ENCODE data around the gene ZBTB12.
A peak's percentile ranks its signal among the peaks of the same experiment; 100 is the strongest.
"Not testable (repeated sequence)": the region's sequence is repeated elsewhere in the genome, so short reads cannot be mapped to it uniquely, and the experiment has no call there.

ZBTB12 gene

DNA sequence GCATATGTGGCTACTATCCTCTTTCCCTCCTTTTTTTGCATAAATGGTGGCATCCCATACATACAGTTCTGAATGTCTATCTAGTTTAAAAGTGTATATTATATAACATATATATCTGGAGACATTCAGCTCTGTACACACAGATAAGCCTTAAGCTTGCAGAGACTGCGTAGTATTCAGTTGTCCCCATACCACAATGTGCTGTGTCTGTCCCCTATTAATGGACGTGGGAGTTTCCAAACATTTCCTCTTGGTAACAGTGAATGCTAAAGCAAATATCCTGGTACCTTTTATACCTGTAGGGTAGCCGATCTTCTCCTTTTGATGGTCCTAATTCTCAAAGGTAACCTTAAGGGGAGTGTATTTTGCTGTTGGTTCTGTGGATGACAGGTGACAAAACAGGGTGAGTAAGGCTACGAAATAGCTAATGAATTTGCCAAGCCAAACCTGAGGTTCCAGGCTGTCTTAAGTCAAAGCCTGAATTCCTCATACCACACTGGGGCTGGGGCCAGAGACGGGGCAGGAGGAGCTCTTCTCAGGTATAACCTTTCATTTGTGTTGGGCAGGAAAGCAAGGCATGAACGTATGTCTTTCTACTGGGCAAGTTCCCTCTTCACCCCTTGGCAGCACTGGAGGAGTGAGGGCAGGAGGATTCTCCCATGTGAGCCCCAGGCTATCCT, 17.9 kb upstream of the ZBTB12 start:
- no peak for DNase-seq

DNA sequence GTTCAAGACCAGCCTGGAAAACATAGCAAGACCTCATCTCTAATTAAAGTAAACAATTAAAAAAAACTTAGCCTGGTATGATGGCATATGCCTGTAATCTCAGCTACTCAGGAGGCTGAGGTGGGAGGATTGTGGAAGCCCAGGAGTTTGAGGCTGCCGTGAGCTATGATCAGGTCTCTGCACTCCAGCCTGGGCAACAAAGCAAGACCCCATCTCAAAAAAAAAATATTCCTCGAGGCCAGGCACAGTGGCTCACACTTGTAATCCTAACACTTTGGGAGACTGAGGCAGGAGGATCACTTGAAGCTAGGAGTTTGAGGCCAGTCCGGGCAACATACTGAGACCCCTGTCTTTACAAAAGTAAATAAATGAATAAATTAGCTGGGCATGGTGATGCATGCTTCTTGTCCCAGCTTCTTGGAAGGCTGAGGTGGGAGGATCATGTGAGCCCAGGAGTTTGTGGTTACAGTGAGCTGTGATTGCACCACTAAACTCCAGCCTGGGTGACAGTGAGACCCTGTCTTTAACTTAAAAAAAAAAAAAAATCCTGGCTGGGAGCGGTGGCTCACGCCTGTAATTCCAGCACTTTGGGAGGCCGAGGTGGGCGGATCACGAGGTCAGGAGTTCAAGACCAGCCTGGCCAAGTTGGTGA, 16.3 kb upstream of the ZBTB12 start:
- no peak for DNase-seq

DNA sequence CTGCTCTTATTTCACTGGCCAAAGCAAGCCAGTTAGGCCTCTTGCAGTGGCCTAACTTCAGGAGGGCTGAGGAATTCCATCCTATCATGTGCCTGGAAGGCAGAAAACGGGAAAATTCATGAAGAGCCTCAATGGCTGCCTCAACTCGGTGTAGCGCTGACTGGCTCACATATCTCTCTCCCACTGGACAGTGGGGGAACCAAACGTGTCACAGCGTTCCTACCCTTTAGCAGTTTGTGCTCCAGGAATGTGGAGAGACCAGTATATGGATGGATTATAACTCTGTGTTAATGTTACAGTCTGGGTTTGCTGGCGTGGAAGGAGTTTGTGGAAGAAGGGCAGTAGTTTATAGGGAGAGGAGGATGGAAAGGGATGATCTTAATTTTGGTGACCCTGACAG, 13.9 kb upstream of the ZBTB12 start:
- no peak for DNase-seq

DNA sequence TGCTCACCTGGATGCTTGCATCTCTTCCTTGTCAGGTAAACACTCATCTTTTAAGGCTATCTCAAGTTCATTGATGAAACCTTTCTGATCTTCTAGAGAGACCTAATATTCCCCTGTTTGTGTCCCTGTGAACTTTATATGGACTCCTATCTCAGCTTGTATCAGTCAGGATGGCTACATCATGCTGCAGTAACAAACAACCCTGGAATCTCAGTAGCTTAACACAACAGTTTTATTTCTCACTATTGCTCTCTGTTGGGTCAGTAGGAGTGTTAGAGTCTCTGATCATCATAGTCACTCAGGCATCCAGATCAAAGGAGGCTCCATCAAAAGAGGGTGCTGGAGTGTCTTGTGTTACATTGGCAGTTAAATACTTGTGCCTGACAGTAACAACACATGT, 13.5 kb upstream of the ZBTB12 start:
- no peak for DNase-seq

DNA sequence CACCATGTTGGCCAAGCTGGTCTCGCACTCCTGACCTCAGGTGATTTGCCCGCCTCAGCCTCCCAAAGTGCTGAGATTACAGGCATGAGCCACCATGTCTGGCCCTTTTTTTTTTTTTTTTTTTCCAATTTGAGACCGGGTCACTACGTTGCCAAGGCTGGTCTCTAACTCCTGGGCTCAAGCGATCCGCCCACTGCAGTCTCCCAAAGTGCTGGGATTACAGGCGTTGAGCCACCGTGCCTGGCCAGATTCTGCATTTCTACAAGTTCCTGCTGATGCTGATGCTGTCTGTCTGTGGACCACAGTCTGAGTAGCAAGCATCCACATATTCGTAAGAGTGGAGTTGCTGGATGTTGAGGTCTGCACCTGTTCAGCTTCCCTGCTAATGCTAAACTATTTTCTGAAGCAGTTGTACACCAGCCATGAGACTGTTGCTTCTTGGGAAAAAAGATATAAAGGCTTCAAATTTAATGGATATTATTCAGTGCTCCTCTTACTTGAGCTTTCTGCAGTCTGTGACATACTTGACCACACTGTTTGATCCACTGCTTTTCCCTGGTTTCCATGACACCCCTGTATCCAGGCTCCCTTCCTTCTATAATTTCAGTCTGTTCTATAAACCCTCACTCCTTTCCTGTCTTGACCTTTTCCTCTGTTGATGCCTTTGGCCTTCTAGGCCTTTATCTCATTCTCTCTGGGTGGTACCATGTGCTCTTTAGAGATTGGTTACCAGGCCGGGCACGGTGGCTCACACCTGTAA, 10.1 kb upstream of the ZBTB12 start:
- no peak for DNase-seq

DNA sequence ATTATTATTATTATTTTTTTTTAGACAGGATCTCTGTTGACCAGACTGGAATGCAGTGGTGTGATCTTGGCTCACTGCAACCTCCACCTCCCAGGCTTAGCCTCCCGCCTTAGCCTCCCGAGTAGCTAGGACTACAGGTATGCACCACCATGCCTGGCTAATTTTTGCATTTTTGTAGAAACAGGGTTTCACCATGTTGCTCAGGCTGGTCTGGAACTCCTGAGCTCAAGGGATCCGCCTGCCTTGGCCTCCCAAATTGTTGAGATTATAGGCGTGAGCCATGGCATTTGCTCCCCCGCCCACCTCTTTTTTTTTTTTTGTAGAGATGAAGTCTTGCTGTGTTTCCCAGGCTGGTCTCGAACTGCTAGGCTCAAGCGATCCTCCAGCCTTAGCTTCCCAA, 7.4 kb upstream of the ZBTB12 start:
- not testable (repeated sequence) for DNase-seq

DNA sequence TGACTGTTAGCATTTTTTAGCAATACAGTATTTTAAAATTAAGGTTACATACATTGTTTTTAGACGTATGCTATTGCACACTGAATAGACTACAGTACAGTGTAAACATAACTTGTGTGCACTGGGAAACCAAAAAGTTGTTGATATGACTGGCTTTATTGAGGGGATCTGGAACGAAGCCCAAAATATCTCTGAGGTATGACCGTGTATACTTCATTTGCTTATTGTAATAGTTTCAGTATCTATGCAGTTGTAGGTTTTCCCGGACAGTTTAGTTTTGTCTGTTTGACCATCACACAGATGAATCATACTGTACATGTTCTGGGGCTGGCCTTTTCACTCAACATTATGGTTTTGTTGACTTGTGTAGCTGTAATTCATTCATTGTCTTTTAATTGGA, 6.9 kb upstream of the ZBTB12 start:
- no peak for DNase-seq

DNA sequence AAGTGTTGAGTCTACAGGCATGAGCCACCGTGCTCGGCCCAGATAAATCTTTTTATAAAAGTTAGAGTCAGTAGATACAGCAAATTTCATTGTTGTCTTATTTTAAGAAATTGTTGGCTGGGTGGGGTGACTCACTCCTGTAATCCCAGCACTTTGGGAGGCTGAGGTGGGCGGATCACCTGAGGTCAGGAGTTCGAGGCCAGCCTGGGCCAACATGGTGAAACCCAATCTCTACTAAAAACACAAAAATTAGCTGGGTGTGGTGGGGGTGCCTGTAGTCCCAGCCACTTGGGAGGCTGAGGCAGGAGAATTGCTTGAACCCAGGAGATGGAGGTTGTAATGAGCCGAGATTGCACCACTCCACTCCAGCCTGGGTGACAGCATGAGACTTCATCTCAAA, 6.4 kb upstream of the ZBTB12 start:
- not testable (repeated sequence) for DNase-seq

DNA sequence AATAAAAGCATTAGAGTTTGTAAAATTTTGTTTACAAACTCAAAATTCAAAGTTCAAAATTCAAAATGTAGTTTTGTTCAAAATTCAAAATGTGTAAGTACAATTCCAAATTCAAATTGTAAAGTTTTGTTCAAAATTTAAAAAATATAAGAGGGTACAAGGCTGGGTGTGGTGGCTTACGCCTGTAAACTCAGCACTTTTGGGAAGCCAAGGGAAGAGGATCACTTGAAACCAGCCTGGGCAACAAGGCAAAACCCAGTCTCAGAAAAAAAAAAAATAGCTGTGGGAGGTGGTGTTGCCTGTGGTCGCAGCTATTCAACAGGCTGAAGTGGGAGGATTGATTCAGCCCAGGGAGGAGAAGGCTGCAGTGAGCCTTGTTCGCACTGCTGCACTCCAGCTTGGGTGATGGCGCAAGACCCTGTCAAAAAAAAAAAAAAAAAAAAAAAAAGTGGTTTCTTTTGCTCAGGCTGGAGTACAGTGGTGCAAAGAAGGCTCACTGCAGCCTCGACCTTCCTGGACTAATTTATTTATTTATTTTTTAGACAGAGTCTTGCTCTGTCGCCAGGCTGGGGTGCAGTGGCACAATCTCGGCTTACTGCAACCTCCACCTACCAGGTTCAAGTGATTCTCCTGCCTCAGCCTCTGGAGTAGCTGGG, 5.4 kb upstream of the ZBTB12 start:
- no peak for DNase-seq

DNA sequence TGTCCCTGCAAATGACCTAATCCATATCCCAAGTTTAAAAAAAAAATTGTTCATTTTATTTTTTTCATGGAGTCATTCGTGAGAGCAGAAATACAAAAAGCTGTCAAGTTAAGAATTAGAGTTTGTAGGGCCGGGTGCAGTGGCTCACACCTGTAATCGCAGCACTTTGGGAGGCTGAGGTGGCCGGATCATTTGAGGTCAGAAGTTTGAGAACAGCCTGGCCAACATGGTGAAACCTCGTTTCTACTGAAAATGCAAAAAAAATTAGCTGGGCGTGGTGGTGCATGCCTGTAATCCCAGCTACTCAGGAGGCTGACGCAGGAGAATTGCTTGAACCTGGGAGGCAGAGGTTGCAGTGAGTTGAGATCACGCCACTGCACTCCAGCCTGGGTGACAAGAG, 4.8 kb upstream of the ZBTB12 start:
- not testable (repeated sequence) for DNase-seq

DNA sequence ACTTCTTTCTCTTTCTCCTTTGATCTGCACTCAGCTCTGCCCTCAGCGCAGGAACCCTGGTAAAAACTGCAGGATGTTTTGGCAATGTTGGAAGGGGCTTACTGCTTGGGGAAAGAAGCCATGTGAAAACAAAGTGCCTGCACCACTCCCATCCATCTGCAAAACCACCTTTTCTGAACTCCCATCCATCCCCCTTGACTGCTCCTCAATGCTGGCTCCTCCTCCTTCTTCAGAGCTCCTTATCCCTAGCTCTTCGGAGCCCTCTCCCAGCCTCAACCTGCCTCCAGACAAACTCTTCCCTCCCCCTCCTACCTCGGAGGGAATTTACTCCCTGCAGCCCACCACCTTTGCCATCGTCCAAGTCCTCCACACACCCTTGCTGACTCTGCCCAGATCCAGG, 4.2 kb upstream of the ZBTB12 start:
- no peak for DNase-seq

DNA sequence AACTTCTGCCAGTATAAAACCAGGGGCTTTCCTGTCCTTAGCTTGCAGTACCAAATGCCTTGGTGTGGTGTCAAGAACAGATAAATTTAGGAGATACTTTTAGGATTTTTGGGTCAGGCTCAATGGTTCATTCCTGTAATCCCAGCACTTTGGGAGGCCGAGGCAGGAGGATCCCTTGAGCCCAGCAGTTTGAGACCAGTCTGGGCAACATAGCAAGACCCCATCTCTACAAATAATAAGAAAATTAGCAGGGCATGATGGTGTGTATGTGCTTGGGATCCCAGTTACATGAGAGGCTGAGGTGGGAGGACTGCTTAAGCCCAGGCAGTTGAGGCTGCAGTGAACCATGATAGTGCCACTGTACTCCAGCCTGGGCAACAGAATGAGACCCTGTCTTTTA, 3.2 kb upstream of the ZBTB12 start:
- DNase-seq: no peak

DNA sequence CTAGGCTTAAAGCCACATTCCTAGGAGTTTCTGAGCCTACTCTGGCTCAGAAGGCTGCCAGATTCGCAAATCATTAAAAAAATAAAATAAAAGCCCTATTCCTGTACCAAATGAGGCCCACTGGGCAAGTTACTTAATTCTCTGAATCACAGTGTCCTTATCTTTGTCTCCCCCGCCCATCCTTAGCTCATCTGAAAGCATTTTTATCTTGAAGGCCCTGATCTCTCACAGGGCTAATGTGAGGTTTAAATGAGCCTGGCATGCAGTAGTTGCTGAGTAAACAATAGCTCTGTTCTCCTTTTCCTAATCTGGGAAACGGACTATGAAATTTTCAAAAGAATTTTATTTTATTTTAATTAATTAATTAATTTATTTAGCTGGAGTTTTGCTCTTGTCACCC, 2.1 kb upstream of the ZBTB12 start:
- no peak for DNase-seq

DNA sequence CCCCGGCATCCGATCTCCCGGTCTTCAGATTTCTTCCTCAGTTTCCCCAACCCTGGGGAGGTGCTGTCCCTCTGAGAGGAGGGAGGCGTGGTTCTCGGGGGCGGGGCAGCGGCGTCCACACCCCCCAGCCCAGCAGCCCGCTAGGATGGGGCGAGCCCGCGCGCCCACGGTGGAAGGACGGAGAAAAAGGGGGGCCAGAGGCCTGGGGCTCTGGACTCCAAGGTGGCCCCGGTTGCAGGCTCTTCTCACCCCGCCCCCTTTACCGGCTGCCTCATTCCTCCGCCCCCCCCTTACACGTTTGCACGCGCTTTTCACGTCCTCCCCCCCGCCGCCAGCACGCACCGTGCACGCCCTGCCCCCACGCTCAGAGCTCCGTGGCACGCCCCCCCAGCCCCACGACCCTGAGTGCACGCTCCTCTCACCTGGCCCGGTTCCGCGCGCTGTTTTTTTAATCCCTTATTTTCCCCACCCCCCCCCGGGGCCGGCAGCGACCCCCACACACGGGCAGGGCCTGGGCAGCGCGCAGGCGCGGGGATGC, 402 bp downstream of the ZBTB12 start:
- DNase-seq: peak; percentile 65 to 72

DNA sequence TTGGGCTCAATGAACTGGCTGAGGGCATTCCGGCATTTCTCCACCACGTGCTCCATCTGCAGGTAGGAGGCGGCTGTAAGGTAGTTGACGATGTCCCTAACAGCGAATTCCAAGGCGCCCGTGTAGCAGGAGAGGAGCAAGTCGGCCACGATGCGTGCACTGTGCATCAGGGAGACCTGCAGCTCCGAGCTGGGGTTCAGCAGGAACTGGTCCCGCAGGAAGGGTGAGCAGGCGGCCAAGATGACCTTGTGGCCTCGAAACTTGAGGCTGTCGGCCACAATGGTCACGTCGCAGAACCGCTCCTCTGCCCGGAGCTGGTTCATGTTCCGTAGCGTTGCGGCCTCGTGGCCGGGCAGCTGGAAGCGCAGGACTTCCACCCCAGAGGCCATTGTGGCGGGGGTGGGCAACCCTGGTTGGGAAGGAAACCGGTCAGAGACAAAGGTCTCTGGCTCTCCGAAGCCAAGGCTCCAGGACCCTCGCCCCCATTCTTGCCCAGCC, 920 bp downstream of the ZBTB12 start:
- DNase-seq: no peak

DNA sequence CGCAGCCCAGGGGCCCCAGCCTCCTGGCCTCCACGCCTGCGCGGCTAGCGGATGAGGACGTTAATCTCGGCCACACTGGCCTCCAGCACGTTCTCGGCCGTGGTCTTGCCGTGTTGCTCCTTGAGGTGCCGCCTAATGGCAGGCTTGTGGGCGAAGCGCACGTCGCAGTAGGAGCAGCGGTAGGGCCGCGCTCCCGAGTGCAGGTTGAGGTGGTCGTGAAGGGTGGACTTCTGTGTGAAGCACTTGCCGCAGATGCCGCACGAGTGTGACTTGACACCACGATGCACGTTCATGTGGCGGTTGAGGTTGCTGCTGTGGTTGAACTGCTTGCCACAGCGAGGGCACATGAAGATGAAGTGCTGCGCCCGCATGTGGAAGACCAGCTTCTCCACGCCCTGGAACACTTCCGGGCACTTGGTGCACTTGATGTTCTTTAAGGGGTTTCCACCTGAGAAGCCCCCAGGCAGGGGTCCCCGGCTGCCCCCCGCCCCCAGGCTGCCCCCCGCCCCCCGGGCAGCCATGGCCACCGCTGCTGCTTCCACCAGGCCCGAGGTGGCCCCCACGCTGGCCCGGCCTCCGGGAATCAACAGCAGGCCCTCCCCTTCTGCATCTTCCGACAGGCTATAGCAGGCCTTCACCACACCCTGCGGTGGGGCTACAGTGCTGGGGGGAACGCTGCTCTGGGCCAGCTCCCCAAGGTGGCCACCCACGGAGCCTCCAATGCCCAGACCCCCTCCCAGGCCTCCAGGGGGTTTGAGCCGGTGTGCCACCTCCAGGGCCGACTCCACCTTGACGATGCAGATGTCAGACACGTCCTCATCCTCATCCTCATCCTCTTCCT, 1.8 kb downstream of the ZBTB12 start:
- no peak for DNase-seq

DNA sequence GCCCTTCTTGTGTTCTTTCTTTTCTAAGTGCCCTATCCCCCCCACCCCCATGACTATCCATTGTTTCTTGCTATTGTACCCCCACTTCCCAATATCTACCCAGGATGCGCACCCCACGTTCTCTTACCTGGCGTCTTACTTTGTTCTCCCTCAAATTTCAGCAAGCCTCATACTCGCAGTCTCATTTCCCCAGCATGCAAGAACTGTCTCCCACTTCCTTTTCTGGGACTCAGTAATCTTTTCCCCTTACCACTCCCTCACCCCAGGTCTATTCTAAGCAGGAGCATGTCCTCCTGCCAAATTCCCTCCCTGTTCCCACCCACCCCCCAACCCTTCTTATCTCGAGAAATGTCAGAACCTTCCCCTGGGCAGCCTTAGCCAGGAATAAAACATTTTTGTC, 2.7 kb downstream of the ZBTB12 start:
- no peak for DNase-seq

DNA sequence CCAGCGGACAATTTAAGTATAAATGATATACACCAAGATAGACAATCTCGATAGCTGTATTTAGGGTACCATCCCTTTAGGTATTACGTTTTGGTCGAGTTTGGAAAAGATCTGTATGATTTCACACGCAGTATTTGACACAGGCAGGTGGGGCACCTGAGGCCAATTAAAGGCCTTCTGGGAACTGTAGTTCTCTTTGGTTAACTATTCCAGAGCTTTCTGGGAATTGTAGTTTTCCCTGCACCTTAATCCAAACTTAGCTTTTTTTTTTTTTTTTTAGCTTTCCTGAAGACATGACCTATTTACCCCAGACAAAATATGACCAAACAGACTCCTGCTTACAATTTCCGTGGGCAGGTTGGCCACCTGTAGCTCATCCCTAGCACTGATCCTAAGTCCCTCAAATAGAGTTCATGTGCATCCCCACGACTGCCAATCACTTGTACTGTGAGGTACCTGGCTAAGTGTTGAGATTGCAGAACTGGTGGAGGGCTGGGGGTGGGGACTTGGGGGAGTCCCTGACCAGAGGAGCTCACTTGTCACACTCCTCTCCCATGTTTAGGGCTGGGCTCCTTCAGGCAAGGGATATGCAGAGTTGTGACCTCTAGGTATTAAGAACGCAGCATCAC, 3.4 kb downstream of the ZBTB12 start:
- DNase-seq: peak in 1 of 2 experiments; percentile 32

DNA sequence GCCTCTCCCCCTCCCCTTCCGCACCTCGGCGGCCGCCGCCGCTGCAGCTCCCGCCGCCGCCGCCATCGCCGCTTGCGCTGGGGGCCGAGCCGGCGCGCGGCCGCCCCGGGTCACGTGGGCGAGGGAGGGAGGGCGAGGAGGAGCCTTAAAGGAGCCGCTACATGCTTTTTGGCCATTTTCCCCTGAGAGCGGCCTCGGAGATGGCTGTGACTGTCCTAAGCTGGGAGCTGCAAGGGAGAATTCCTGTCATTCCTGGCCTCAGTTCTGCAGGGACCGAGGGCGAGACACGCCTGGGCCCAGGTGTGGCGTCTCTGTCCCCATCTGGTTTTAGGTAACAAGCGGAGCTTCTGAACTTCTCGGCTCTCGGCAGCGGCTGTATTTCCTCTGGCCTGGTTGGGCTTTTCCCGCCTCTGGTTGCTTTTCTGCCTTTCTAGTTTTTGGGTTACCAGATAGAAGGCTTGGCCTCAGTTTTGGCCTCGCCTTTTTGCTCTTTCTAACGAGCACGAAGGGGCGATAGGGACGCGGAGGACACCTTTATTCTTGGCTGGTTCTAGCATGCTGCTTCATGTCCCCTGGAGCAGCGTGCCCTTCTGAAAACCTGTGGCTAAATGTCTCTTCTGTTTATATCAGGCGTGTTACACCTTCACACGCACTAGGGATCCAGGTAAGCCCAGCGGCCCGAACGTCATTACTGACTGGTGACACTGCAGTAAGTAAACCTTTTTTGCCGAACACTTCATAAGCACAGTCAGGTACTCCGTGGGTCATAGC, 4.1 kb downstream of the ZBTB12 start, which contains the start of gene EHMT2:
Gene EHMT2, minus strand, starts transcription at position 87 of the 771 bp plus-strand sequence. Its CDS starts 21 bp downstream, at position 66.
- peak; percentile 83 to 86 for DNase-seq

DNA sequence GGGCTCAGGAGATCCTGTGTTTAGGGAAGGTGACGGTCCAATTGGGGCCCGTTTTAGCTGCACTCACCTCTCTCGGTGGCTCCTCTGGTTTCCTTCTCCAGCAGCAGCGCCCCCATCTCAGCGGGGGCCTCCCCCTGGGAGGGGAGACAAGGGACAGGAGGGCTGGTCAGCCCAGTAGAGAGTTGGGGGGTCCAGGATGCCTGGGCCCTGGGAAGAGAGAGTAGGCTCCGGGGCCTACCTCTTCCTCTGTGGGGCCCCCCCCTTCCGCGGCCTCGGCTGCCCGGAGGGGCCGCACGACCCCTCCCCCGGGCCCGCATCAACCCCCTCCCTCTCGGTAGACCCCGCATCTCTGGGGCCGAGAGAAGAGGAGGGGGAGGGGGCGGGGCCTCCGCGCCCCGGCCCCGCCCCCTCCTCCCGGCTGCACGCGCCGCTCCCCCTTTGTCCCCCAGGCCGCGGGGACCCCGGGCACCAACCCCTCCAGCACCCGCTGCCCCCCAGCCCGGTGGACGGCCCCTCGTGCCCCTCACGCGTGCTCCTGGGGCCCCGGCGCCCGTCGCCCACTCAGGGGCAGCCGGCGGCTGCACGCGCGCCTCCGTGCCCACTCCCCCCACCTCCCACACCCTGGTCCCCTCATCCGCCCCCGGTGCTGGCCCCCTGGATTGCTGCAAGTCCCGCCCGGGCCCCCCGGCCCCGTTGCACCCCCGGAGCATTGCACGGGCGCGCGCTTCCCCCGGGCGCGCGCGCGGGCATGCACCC, 4.9 kb downstream of the ZBTB12 start:
- DNase-seq: no peak
